Activated CD4-positive, CD25-positive, alpha-beta regulatory T cell (primary cell): ENCODE measurements around the gene TAF3.
A peak's percentile ranks its signal among the peaks of the same experiment; 100 is the strongest.

ENCODE experiments used
- DNase-seq, 4 experiments: peaks; one replicate each; lab custom pipeline; 2025; lab: John Stamatoyannopoulos, UW

TAF3 gene

DNA sequence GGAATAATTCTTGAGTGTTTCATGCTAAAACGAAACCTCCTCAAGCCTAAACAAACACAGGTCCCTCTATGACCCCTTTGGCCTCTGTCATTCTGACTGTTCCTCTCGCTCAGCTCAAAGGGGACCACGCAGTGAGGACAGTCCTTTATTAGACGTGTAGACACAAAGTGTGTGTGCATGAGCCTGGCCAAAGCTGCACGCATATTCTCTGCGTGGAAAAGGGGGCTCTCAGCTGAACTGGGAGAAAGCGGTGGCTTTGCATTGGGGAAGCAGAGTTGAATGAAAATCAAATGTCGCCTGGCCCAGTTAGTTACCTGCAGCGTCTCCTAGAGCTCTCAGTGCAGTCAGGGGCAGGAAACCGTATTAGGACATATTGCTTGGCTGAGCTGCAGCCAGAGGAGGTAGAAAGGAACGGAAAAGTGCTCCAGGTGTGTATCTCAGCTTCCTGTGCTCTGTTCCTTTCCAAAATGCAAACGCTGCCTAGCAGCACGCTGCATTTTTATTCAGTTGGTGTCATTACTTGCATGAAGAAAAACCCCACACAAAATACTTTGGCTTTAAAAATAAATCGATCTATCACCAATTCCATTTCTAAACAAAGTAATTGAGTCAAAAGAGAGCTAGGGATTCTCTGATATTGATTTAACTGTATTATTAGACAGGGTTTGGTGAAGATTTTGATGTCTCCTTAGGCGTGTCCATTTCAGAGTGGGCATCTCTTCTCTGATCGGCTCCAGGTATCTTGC lies 241.1 kb downstream of the TAF3 start:
- no peak for DNase-seq

DNA sequence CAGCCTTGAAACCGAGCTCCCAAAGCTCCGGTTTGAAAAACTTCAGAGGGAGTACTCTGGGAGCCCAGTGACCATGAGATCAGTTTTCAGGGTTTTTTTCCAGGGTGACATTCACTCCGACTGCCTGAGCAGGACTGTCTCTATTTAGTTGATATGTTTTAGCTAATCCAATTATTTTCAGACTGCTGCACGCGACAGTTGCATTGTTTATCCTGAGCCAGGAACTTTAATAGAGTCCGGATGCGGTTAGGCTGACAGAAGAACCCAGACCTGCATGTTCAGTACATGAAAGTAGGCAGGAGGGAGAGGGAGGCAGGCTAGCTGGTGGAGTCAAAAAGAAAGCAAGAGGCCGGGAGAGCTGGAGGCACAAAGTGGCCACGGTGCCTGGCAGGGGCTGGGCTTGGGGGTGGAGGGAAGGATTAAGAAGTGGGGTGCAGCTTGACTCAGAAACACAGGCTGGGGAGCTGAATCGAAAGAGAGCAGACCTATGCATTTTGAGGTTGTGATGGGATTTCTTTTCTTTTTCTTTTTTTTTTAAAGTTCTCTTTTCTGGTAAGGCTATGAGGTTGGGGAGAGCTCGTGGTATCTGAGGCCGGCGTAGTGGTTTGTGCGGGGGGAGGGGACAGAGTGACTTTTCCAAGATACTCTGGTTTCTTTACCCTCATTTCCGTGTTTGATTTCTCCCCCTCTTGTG lies 241.9 kb downstream of the TAF3 start:
- peak in 1 of 4 experiments; percentile 23 for DNase-seq

DNA sequence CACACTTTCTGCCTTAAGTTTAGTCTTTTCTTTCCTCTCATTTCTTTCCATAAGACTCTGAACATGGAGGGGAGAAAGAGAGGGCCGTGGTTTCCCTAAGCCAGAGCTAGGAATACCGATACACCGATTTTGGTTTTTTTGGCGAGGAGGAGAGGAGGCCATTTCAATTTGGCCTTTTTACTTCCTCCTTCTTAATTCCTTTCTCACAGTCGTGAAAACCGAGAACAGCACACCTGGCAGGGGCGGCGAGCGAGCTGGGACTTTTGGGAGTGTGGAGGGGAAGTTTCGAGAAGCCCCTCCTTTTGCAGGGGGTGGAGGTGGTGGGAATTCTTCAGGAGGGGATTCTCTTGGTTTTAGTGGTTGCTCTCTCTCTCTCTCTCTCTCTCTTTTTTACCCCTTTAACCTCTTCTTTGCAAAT lies 242.4 kb downstream of the TAF3 start:
- no peak for DNase-seq

DNA sequence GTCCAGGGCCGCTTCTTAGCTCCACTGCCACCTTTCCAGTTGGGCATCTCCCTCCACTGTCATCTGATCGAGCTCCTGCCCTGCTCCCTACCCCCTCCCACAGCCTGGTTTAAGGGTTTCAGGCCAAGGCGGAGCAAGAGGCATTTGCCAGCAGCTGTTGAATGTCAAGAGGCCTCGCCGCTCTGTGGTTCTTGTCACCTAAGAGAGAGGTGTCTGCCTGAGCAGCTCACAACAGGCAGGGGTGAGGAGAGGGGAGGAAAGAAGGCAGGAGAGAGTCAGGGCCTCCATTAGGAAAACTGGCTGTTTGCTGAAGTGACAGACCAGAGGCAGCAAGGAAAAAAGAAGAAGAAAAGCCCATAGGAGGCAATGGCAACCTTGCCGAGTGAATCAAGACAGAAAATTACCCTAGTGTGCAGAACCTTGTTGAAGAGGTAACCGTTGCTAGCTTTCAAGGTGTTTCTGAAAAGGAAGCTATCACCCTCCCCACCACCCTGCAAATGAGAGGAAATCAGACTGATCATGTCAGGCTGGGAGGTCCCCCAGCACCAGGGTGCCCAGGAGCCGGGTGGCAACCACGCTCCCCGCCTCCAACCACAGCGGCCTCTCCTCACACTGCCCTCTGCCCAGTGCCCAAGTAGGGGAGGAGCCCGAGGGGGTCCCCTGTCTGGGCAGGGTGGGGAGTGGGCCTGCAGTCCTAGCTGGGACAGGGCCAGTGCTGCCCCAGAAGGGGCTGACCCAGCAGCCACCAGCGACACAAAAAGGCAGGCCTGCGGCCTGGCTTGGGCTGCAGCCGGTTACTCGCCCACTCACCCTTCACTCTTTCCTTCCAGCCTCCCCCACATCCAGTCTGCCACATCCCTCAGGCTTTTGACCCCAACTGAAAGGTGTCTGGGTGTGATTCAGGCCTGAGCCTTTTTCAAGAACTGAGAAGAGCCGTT lies 243.2 kb downstream of the TAF3 start:
- peak in 1 of 4 experiments; percentile 31 for DNase-seq

DNA sequence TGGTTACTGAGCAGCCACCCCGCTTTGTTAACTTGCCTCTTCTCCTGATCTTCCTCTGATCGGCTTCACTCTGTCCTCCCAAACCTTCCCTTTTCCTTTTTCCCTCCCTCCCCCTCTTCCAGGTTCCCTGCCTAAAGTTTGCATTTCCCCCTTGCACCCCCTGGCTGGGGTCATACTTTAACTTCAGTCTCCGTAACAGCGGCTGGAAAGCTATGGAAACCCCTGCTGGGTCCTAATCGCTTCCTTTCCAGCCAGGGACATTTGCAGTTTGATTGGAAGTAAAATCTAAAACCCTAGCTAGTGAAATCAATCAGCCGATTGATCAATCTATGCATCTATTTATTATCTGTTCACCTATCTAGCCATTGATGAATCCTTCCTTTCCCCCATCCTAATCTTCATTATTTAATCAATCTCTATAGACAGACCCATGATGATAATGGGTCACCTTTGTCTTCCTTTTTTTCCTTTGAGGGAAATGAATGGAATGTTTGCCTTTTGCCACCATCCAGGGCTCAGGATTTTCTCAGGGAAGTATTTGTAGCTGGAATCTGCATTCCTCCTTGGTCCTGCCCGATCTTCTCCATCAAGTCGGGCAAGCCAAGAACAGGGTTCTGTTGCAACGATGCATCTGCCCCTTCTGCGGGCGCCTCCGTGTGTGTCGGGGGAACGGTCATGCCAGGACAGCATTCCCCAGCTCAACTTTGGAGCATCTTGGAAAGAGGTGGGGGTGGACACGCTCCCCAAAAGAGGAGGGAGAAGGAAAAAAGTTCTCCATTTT lies 245.0 kb downstream of the TAF3 start:
- DNase-seq, result no peak

DNA sequence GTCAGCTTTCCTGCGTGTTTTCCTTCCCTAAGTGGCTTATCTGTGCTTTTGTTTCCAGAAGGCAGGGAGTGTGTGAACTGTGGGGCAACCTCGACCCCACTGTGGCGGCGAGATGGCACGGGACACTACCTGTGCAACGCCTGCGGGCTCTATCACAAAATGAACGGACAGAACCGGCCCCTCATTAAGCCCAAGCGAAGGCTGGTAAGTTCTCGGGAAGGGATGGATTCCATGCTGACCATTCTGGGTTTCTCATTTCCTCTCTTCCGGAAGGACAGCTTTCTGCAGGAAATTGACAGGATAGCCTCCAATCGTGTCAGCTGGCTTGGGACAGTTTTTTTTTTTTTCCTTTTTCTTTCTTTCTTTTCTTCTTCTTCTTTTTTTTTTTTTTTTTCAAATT lies 245.6 kb downstream of the TAF3 start:
- no peak for DNase-seq

DNA sequence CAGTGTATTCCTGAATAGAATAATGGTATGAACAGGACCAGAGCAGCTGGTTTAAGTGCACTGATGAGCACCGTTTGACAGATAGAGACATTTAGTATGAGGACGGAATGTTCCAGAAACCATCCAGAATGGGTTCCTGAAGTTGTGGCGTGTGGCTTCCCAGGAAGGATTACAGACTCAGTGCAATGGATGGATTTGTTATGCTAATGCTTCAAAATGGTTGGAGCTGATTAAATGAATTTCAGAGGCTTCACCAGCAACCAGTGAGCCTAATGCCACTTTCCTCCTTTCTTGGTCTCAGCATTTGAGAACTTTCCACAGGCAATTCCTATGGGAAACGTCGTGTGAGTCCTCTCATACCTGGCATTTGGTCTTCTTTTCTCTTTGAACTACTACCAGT lies 246.1 kb downstream of the TAF3 start:
- no peak for DNase-seq

DNA sequence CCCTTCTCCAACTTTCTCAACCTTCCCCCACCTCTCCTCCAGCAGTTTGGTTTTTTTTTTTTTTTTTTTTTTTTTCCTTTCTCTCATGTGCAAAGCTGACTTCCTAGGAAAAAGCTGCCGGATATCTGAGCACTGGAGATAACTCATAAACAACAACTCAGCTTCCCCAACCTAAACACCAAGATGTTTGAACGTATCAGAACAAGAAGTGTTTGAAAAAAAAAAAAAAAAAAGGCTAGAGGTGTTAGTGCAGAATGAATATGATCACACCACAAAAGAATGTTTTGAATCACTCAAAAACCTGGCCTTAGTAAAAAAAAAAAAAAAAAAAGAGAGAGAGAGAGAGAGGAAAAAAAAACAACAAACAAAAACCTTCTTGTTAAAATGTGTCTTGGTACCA lies 247.3 kb downstream of the TAF3 start:
- DNase-seq, result no peak

DNA sequence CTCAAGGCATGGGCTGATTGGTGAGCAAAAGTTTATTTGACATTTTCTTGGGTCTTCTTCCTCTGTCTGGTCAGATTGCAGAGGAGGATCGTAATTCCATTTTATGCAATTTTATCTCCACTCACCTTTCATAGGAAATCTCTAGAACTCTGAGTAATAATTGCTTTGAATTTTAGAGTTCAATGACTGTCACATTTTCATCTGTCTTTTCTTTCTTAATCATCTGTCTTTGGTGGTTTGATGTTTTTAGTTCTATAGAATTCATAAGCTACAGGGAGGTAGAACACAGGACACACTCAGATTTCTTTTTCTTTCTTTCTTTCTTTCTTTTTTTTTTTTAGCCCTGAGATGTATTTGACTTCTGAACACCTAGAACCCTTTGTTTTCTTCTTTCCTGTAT lies 247.8 kb downstream of the TAF3 start:
- no peak for DNase-seq
